ENCODE measurements around the gene TMCC2.

Gene TMCC2

GRCh38 chr1:205261946-205262691 is 34.4 kb downstream of the TMCC2 start:
- TF ChIP-seq CSDC2 (CRISPR knock-in tag; IDR thresholded peaks at IDR 0.05) (no peak), GLIS3 (CRISPR knock-in tag; IDR thresholded peaks at IDR 0.05) (no peak), OSR1 (CRISPR knock-in tag; IDR thresholded peaks at IDR 0.05) (no peak), ARNTL (CRISPR knock-in tag; IDR thresholded peaks at IDR 0.05; ENCODE audit: borderline replicate concordance, low read depth) (no peak)
- TF ChIP-seq, protein P1, sequence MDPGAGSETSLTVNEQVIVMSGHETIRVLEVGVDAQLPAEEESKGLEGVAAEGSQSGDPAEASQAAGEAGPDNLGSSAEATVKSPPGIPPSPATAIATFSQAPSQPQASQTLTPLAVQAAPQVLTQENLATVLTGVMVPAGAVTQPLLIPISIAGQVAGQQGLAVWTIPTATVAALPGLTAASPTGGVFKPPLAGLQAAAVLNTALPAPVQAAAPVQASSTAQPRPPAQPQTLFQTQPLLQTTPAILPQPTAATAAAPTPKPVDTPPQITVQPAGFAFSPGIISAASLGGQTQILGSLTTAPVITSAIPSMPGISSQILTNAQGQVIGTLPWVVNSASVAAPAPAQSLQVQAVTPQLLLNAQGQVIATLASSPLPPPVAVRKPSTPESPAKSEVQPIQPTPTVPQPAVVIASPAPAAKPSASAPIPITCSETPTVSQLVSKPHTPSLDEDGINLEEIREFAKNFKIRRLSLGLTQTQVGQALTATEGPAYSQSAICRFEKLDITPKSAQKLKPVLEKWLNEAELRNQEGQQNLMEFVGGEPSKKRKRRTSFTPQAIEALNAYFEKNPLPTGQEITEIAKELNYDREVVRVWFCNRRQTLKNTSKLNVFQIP (CRISPR knock-in tag; IDR thresholded peaks at IDR 0.05; ENCODE audit: borderline replicate concordance, low read depth): no peak

DNA sequence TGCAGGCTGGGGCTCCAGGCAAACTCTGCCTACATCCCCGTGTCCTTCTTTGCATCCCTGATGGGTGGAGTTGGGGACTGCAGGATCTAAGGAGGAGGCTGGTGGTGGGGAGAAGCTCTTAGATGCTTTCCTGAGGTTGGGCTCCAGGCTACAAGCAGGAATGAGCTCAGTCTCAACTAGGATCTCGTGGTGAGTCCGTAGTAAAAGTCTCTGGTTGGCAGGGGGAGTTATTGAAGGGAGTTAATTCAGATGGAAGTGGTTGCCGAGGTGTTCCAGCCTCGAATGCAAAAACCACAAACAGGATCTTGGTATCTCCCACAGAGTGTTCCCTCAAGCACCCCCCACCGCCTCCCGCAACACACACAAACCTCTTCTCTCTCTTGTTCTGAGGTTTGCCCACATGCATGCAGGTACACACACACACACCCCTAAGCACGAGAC is 35.0 kb downstream of the TMCC2 start:
- peak; percentile 17; the same call in 2 of the 3 replicates for ATAC-seq
- no peak for TF ChIP-seq TCF4 (CRISPR knock-in tag; IDR thresholded peaks at IDR 0.05; ENCODE audit: borderline replicate concordance)
- no peak for TF ChIP-seq ZNF8 (CRISPR knock-in tag; IDR thresholded peaks at IDR 0.05)
- no peak for TF ChIP-seq ZC3H10 (CRISPR knock-in tag; IDR thresholded peaks at IDR 0.05)
- no peak for TF ChIP-seq BACH2 (CRISPR knock-in tag; IDR thresholded peaks at IDR 0.05; ENCODE audit: borderline replicate concordance)
- TF ChIP-seq, protein P2, sequence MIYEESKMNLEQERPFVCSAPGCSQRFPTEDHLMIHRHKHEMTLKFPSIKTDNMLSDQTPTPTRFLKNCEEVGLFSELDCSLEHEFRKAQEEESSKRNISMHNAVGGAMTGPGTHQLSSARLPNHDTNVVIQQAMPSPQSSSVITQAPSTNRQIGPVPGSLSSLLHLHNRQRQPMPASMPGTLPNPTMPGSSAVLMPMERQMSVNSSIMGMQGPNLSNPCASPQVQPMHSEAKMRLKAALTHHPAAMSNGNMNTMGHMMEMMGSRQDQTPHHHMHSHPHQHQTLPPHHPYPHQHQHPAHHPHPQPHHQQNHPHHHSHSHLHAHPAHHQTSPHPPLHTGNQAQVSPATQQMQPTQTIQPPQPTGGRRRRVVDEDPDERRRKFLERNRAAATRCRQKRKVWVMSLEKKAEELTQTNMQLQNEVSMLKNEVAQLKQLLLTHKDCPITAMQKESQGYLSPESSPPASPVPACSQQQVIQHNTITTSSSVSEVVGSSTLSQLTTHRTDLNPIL (CRISPR knock-in tag; IDR thresholded peaks at IDR 0.05; ENCODE audit: low read depth): no peak
- no peak for TF ChIP-seq ZFP30 (CRISPR knock-in tag; IDR thresholded peaks at IDR 0.05)
- TF ChIP-seq ARNTL (CRISPR knock-in tag; IDR thresholded peaks at IDR 0.05; ENCODE audit: borderline replicate concordance, low read depth): no peak
- TF ChIP-seq, protein P3, sequence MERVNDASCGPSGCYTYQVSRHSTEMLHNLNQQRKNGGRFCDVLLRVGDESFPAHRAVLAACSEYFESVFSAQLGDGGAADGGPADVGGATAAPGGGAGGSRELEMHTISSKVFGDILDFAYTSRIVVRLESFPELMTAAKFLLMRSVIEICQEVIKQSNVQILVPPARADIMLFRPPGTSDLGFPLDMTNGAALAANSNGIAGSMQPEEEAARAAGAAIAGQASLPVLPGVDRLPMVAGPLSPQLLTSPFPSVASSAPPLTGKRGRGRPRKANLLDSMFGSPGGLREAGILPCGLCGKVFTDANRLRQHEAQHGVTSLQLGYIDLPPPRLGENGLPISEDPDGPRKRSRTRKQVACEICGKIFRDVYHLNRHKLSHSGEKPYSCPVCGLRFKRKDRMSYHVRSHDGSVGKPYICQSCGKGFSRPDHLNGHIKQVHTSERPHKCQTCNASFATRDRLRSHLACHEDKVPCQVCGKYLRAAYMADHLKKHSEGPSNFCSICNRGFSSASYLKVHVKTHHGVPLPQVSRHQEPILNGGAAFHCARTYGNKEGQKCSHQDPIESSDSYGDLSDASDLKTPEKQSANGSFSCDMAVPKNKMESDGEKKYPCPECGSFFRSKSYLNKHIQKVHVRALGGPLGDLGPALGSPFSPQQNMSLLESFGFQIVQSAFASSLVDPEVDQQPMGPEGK (CRISPR knock-in tag; IDR thresholded peaks at IDR 0.05; ENCODE audit: borderline replicate concordance): no peak
- TF ChIP-seq OSR1 (CRISPR knock-in tag; IDR thresholded peaks at IDR 0.05): no peak
- no peak for TF ChIP-seq SNAI2 (CRISPR knock-in tag; IDR thresholded peaks at IDR 0.05)
- TF ChIP-seq RARB (CRISPR knock-in tag; IDR thresholded peaks at IDR 0.05): no peak
- no peak for TF ChIP-seq ZNF565 (CRISPR knock-in tag; conservative IDR thresholded peaks at IDR 0.05; ENCODE audit: low read depth)
- no peak for TF ChIP-seq PPARA (CRISPR knock-in tag; IDR thresholded peaks at IDR 0.05; ENCODE audit: borderline replicate concordance)
- no peak for TF ChIP-seq ZNF70 (CRISPR knock-in tag; IDR thresholded peaks at IDR 0.05)
- no peak for TF ChIP-seq CSRNP3 (CRISPR knock-in tag; IDR thresholded peaks at IDR 0.05)
- TF ChIP-seq ISL1 (CRISPR knock-in tag; IDR thresholded peaks at IDR 0.05): no peak
- no peak for TF ChIP-seq GLIS3 (CRISPR knock-in tag; IDR thresholded peaks at IDR 0.05)
- no peak for TF ChIP-seq TOX (CRISPR knock-in tag; IDR thresholded peaks at IDR 0.05; ENCODE audit: borderline replicate concordance)
- no peak for TF ChIP-seq ZFP3 (CRISPR knock-in tag; IDR thresholded peaks at IDR 0.05)
- no peak for TF ChIP-seq ESRRG (CRISPR knock-in tag; IDR thresholded peaks at IDR 0.05)

More at GRCh38 chr1:205261946-205262691, 34.4 kb downstream of the TMCC2 start:
- peak; percentile 75 for ATAC-seq

DNA sequence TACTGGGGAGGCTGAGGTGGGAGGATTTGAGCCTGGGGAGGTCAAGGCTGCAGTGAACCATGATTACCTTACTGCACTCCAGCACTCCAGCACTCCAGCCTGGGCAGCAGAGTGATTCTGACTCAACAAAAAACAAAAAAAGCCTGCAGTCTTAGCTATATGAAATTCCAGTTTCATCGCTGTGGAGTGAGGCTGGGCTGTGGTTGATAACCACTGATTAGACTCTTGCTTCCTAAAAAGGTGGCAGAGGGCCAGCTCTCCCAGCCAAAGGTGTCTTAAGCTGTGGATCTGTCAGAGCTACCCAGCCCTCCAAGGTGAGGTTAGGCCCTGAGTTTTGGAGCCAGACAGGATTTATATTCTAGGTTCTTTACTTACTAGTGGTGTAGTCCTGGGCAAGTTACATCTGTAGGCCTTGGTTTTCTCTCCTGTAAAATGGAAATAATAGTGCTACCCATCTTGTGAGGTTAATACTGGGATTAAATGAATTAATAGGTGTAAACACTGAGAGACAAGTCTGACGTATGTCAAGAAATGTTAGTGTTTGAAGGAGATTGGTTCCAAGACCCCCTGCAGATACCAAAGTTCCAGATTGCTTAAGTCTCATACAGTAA is 35.9 kb downstream of the TMCC2 start:
- ATAC-seq: no peak; the same call in 2 of the 3 replicates
- no peak for TF ChIP-seq GLIS3 (CRISPR knock-in tag; IDR thresholded peaks at IDR 0.05)
- no peak for TF ChIP-seq CSDC2 (CRISPR knock-in tag; IDR thresholded peaks at IDR 0.05)
- TF ChIP-seq ZNF8 (CRISPR knock-in tag; IDR thresholded peaks at IDR 0.05): no peak
- TF ChIP-seq PPARA (CRISPR knock-in tag; IDR thresholded peaks at IDR 0.05; ENCODE audit: borderline replicate concordance): no peak
